ENCODE data around the gene EPS8L3. TPM values are rescaled to one million over a fixed set of nuclear protein-coding genes. Genes with fewer than 3 reads are reported as not detected.

Gene EPS8L3
- total and polyA plus RNA-seq, 4 donors, result 0.09 to 0.38 (median 0.15) TPM; not detected in 1

DNA sequence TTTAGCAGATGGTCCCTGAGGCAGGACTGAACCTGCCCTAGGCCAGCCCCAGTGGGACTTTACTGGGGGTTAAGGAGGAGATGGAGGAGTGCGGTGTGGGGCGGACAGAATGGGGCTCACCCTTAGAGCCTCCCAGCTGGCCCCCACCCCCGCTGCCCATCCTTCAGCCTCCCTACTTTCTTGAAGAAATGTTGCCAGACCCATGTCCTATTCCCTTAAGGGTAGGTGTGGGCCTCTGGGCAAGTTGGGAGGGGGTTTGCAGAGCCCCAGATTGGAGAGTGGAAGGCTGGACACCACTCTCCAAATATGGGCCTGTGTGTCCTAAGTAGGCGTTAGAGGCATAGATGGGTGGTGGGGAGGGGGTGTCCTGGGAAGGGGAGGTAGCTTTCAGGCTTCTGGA, 19.2 kb upstream of the EPS8L3 start:
- no peak overlapping the region for H3K9ac ChIP-seq (ENCODE audit: low read depth in 1 of 2, low read length in 2 of 2)
- no peaks in the 10 kb centered on the region for H3K4me1 ChIP-seq (ENCODE audit: control insufficient read depth in 4 of 4, insufficient read depth in 4 of 4, low read length in 3 of 4)
- no peaks in the 10 kb centered on the region for H3K27me3 ChIP-seq (ENCODE audit: control insufficient read depth in 4 of 4, insufficient read depth in 4 of 4, low read length in 3 of 4)
- DNase-seq (ENCODE audit: low spot score), result no peak
- 96% methylated on average over 4 of the region's 4 CpGs for WGBS
- no peak overlapping the region for H3K4me3 ChIP-seq (ENCODE audit: low read depth in 1 of 3, low read length in 3 of 3)
- no peaks in the 10 kb centered on the region for H3K36me3 ChIP-seq (ENCODE audit: control insufficient read depth in 4 of 4, insufficient read depth in 3 of 4, low read depth in 1 of 4, low read length in 3 of 4)
- H3K9me3 ChIP-seq (ENCODE audit: control insufficient read depth in 4 of 4, low read length in 3 of 4), result peaks cover 0 to 5% (median 0%) of the 10 kb centered on the region in 4 donors
- TF ChIP-seq RXRA (IDR thresholded peaks at IDR 0.05), result no peak
- TF ChIP-seq SP1 (IDR thresholded peaks at IDR 0.05), result no peak
- no peak overlapping the region for H3K27ac ChIP-seq (ENCODE audit: low read depth in 1 of 2, low read length in 2 of 2)

DNA sequence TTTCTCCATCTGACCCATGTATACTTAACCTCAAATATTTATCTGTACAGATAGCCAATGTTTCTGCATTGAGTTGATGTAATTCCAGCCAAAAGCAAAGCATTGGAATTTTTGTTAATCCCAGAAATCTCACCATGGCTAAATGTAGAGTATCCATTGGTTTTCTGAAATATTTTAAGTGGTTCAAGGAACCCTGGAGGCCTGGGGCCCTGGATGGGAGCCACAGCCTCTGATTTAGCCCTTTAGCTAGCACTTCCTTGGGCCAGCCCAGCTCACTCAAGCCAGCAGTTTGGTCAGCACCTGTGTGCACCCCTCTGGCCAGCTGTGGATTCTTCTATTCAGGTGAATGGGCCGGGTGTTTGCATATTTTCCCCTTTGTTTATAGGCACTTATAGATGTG, 18.8 kb upstream of the EPS8L3 start:
- Histone ChIP-seq H3K27me3 (ENCODE audit: control insufficient read depth in 4 of 4, insufficient read depth in 4 of 4, low read length in 3 of 4) (no peaks in the 10 kb centered on the region), H3K4me1 (ENCODE audit: control insufficient read depth in 4 of 4, insufficient read depth in 4 of 4, low read length in 3 of 4) (no peaks in the 10 kb centered on the region), H3K9me3 (ENCODE audit: control insufficient read depth in 4 of 4, low read length in 3 of 4) (peaks cover 0 to 5% (median 0%) of the 10 kb centered on the region in 4 donors), H3K9ac (ENCODE audit: low read depth in 1 of 2, low read length in 2 of 2) (no peak overlapping the region), H3K36me3 (ENCODE audit: control insufficient read depth in 4 of 4, insufficient read depth in 3 of 4, low read depth in 1 of 4, low read length in 3 of 4) (no peaks in the 10 kb centered on the region), H3K4me3 (ENCODE audit: low read depth in 1 of 3, low read length in 3 of 3) (no peak overlapping the region), H3K27ac (ENCODE audit: low read depth in 1 of 2, low read length in 2 of 2) (no peak overlapping the region)
- no peak for DNase-seq (ENCODE audit: low spot score)
- WGBS, result 66% methylated on average over 1 of the region's 1 CpG
- TF ChIP-seq EGR1 (IDR thresholded peaks at IDR 0.05; ENCODE audit: low read depth in 2 of 2) (no peak), GABPA (IDR thresholded peaks at IDR 0.05 in 1 of 2, conservative IDR thresholded peaks at IDR 0.05 in 1 of 2) (no peak), RXRA (IDR thresholded peaks at IDR 0.05) (peak in 1 of 2 donors; percentile 8), FOXA1 (IDR thresholded peaks at IDR 0.05) (no peak), SP1 (IDR thresholded peaks at IDR 0.05) (no peak), NR2F2 (IDR thresholded peaks at IDR 0.05) (peak; percentile 54)

DNA sequence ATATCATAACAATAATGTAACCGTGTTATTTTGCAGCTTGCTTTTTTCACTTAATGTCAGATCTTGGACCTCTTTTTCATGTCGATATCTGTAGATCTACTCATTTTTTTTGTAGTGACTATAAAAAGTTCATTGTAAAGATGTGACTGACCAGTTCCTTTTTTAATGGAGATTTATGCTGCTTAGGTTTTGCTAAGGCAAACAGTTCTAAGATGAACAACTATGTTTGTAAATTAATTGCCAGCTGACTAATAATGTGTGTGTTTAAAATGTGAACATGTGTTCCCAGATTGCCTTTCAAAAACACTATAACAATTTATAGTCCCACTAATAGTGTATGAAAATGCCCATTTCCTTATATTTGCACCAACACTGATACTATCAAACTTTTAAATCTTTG, 18.1 kb upstream of the EPS8L3 start:
- Histone ChIP-seq H3K9ac (ENCODE audit: low read depth in 1 of 2, low read length in 2 of 2) (no peak overlapping the region), H3K27ac (ENCODE audit: low read depth in 1 of 2, low read length in 2 of 2) (no peak overlapping the region), H3K27me3 (ENCODE audit: control insufficient read depth in 4 of 4, insufficient read depth in 4 of 4, low read length in 3 of 4) (no peaks in the 10 kb centered on the region), H3K36me3 (ENCODE audit: control insufficient read depth in 4 of 4, insufficient read depth in 3 of 4, low read depth in 1 of 4, low read length in 3 of 4) (no peaks in the 10 kb centered on the region), H3K9me3 (ENCODE audit: control insufficient read depth in 4 of 4, low read length in 3 of 4) (peaks cover 0 to 5% (median 0%) of the 10 kb centered on the region in 4 donors), H3K4me1 (ENCODE audit: control insufficient read depth in 4 of 4, insufficient read depth in 4 of 4, low read length in 3 of 4) (no peaks in the 10 kb centered on the region), H3K4me3 (ENCODE audit: low read depth in 1 of 3, low read length in 3 of 3) (no peak overlapping the region)
- DNase-seq (ENCODE audit: low spot score), result no peak
- WGBS, result 82% methylated on average over 2 of the region's 2 CpGs
- TF ChIP-seq RAD21 (IDR thresholded peaks at IDR 0.05) (no peak), RXRA (IDR thresholded peaks at IDR 0.05) (no peak), NR2F2 (IDR thresholded peaks at IDR 0.05) (no peak)

DNA sequence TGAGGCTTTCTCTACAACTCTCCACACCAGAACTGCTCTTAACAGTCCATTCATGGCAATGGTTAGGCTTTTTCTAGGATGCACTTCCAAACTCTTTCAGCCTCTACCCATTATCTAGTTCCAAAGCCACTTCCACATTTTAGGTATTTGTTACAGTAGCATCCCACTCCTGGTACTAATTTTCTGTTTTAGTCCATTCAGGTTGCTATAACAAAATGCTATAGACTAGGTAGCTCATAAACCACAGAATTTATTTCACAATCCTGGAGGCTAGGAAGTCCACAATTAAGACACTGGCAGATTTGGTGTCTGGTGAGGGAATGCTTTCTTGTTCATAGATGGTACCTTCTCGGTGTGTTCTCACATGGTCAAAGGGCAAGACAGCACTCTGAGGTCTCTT, 17.3 kb upstream of the EPS8L3 start:
- no peak for DNase-seq (ENCODE audit: low spot score)
- WGBS, result 96% methylated on average over 1 of the region's 1 CpG
- Histone ChIP-seq H3K27ac (ENCODE audit: low read depth in 1 of 2, low read length in 2 of 2) (no peak overlapping the region), H3K9ac (ENCODE audit: low read depth in 1 of 2, low read length in 2 of 2) (no peak overlapping the region), H3K9me3 (ENCODE audit: control insufficient read depth in 4 of 4, low read length in 3 of 4) (peaks cover 0 to 5% (median 0%) of the 10 kb centered on the region in 4 donors), H3K36me3 (ENCODE audit: control insufficient read depth in 4 of 4, insufficient read depth in 3 of 4, low read depth in 1 of 4, low read length in 3 of 4) (no peaks in the 10 kb centered on the region), H3K27me3 (ENCODE audit: control insufficient read depth in 4 of 4, insufficient read depth in 4 of 4, low read length in 3 of 4) (no peaks in the 10 kb centered on the region), H3K4me1 (ENCODE audit: control insufficient read depth in 4 of 4, insufficient read depth in 4 of 4, low read length in 3 of 4) (no peaks in the 10 kb centered on the region), H3K4me3 (ENCODE audit: low read depth in 1 of 3, low read length in 3 of 3) (no peak overlapping the region)
- TF ChIP-seq RXRA (IDR thresholded peaks at IDR 0.05) (no peak), JUND (IDR thresholded peaks at IDR 0.05) (no peak), YY1 (IDR thresholded peaks at IDR 0.05) (no peak), HNF4A (conservative IDR thresholded peaks at IDR 0.05) (no peak), FOXA2 (IDR thresholded peaks at IDR 0.05) (no peak), HNF4G (IDR thresholded peaks at IDR 0.05) (no peak)
- TF ChIP-seq, protein P1, sequence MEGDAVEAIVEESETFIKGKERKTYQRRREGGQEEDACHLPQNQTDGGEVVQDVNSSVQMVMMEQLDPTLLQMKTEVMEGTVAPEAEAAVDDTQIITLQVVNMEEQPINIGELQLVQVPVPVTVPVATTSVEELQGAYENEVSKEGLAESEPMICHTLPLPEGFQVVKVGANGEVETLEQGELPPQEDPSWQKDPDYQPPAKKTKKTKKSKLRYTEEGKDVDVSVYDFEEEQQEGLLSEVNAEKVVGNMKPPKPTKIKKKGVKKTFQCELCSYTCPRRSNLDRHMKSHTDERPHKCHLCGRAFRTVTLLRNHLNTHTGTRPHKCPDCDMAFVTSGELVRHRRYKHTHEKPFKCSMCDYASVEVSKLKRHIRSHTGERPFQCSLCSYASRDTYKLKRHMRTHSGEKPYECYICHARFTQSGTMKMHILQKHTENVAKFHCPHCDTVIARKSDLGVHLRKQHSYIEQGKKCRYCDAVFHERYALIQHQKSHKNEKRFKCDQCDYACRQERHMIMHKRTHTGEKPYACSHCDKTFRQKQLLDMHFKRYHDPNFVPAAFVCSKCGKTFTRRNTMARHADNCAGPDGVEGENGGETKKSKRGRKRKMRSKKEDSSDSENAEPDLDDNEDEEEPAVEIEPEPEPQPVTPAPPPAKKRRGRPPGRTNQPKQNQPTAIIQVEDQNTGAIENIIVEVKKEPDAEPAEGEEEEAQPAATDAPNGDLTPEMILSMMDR (IDR thresholded peaks at IDR 0.05; ENCODE audit: low read depth, low read length, missing input control), result no peak
- TF ChIP-seq, protein P2, sequence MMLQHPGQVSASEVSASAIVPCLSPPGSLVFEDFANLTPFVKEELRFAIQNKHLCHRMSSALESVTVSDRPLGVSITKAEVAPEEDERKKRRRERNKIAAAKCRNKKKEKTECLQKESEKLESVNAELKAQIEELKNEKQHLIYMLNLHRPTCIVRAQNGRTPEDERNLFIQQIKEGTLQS (IDR thresholded peaks at IDR 0.05), result no peak

Measured in liver (tissue), 9 donors.